Colonic mucosa (tissue), 4 donors: ENCODE data around the gene SYT3. TPM values are rescaled to one million over a fixed set of nuclear protein-coding genes. Genes with fewer than 3 reads are reported as not detected.

ENCODE experiments used
- DNase-seq: peaks from one replicate; pipeline ENCODE4 v3.0.0-alpha.2; 2020
- H3K27ac ChIP-seq: fragments of 200-600 bp; one replicate; pipeline ENCODE4 v1.8.0; 2021
- H3K27me3 ChIP-seq: fragments of 200-600 bp; one replicate; pipeline ENCODE4 v1.8.0; 2021
- H3K36me3 ChIP-seq: fragments of 200-600 bp; one replicate; pipeline ENCODE4 v1.8.0; 2021
- H3K4me1 ChIP-seq: fragments of 200-600 bp; one replicate; pipeline ENCODE4 v1.8.0; 2021; ENCODE audit warnings: mild to moderate bottlenecking
- H3K4me3 ChIP-seq: fragments of 200-600 bp; one replicate; pipeline ENCODE4 v1.8.0; 2021
- H3K9ac ChIP-seq, 2 donors: one replicate each; pipeline ENCODE4 v1.7.0; 2013; ENCODE audit warnings: control low read depth in 2 of 2, low read depth in 2 of 2, low read length in 2 of 2
- H3K9me3 ChIP-seq: fragments of 200-600 bp; one replicate; pipeline ENCODE4 v1.8.0; 2021
- intact Hi-C: fragments of 100-400 bp; cut with DNase I; formaldehyde crosslinking; loops from one replicate; pipeline ENCODE4 v1.14.1; 2022
- total RNA-seq, 2 donors: library from RNA; stranded (reverse); fragmentation: NEBNext Ultra II Directional in 1 of 2; extraction: Animal tissue kit (Norgen Biotek cat#: 25700) in 1 of 2; gene quantifications; one replicate each; pipeline ENCODE4 v1.2.1, GENCODE V29; 2021
- TF ChIP-seq, protein P1 (sequence below): fragments of 200-600 bp; IDR thresholded peaks from one replicate; pipeline ENCODE4 v1.8.0; 2022; ENCODE audit warnings: antibody characterized with exemption, mild to moderate bottlenecking
- donor health status: healthy.
- donor health status: DM: no; HTN: no; CAD: no.
- donor health status: DM: no; HTN: no; CAD: no.

The SYT3 gene
- total RNA-seq, 2 donors from 2014 or later: 0.13 TPM; not detected in 1

DNA sequence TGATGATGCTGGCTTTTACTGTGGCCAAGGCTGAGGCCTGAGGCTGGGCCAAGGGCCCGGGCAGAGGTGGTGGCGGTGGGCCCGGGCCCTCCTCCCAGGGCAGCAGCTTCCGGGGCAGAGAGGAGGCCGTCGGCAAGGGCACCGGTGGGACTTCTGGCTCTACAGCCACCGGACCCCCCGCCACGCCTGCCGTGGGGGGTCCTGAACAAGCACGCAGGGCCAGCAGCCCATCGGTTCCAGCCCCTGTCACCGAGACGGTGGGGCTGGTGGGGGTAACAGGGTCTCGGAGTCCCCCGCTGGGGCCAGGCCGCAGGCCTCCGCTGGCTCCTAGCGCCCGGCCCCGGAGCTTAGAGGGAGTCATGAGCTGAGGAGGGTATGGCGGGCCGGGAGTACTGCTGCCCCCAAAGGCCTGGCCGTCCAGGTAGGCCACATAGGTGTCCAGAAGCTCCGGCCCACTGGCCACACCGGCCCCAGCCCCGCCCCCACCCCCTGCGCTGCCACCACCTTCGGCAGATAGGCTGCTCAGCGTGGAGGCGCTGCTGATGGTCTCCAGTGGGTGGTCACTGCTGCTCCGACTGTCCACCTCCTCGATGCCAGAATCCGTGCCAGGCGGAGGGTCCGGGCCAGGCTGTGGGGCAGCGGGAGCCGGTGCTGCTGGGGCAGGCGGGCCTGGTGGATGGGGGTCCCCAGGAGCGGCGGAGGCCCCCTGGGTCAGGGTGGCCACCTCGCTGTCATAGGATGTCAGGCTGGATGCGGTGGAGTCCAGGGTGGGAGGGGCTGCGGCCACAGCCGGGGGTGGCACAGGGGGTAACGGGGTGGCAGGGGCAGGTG, 26.9 kb upstream of the SYT3 start:
- DNase-seq: no peak
- Histone ChIP-seq H3K27ac (no peak overlapping the region), H3K9me3 (no peaks in the 10 kb centered on the region), H3K4me1 (no peaks in the 10 kb centered on the region), H3K9ac (no peak overlapping the region), H3K4me3 (no peak overlapping the region), H3K36me3 (no peaks in the 10 kb centered on the region), H3K27me3 (peaks cover 37% of the 10 kb centered on the region)
- TF ChIP-seq, protein P1, sequence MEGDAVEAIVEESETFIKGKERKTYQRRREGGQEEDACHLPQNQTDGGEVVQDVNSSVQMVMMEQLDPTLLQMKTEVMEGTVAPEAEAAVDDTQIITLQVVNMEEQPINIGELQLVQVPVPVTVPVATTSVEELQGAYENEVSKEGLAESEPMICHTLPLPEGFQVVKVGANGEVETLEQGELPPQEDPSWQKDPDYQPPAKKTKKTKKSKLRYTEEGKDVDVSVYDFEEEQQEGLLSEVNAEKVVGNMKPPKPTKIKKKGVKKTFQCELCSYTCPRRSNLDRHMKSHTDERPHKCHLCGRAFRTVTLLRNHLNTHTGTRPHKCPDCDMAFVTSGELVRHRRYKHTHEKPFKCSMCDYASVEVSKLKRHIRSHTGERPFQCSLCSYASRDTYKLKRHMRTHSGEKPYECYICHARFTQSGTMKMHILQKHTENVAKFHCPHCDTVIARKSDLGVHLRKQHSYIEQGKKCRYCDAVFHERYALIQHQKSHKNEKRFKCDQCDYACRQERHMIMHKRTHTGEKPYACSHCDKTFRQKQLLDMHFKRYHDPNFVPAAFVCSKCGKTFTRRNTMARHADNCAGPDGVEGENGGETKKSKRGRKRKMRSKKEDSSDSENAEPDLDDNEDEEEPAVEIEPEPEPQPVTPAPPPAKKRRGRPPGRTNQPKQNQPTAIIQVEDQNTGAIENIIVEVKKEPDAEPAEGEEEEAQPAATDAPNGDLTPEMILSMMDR: no peak
- intact Hi-C loops: no loop called here

DNA sequence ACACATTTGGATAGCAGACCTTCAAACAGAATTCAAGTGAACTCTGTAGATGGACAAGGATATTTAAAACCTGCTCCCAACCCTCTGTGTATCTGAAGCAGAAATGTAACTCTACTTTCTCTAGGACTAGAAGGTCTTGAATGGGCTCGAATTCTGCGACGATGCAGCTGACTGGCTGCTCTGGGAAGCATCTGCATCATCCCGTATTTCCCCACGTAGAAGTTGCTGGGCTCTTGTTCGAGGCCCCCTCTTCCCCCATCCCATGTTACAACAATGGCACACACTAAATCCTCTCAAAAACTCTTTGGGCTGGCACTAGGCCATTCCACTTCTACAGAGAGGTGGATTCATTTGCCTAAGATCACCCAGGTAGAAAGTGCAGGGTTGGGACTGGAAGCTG, 24.5 kb upstream of the SYT3 start:
- intact Hi-C loops: no loop called here
- H3K4me3 ChIP-seq: no peak overlapping the region
- H3K9ac ChIP-seq: no peak overlapping the region
- no peaks in the 10 kb centered on the region for H3K9me3 ChIP-seq
- peaks cover 29% of the 10 kb centered on the region for H3K27me3 ChIP-seq
- no peaks in the 10 kb centered on the region for H3K4me1 ChIP-seq
- no peak overlapping the region for H3K27ac ChIP-seq
- no peak for DNase-seq
- H3K36me3 ChIP-seq: no peaks in the 10 kb centered on the region
- TF ChIP-seq, protein P1: no peak

DNA sequence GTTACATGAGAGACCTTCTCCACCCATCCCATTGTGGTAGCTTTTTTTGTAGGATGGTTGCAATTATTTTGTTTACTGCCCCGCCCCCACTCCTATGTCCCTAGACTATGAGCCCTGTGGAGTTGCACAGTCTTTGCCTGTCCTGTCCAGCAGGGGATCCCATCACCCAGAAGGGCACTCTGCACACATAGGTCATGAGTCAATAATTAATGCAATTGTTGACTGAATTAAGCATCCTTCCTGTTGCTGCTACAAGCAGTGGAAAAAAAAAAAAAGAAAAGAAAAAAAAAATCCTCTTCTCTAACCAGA, 23.8 kb upstream of the SYT3 start:
- intact Hi-C loops: no loop called here
- H3K4me1 ChIP-seq: no peaks in the 10 kb centered on the region
- no peak for DNase-seq
- H3K27ac ChIP-seq: no peak overlapping the region
- TF ChIP-seq, protein P1: no peak
- H3K9me3 ChIP-seq: no peaks in the 10 kb centered on the region
- H3K27me3 ChIP-seq: peaks cover 33% of the 10 kb centered on the region
- no peaks in the 10 kb centered on the region for H3K36me3 ChIP-seq
- H3K9ac ChIP-seq: no peak overlapping the region
- no peak overlapping the region for H3K4me3 ChIP-seq

DNA sequence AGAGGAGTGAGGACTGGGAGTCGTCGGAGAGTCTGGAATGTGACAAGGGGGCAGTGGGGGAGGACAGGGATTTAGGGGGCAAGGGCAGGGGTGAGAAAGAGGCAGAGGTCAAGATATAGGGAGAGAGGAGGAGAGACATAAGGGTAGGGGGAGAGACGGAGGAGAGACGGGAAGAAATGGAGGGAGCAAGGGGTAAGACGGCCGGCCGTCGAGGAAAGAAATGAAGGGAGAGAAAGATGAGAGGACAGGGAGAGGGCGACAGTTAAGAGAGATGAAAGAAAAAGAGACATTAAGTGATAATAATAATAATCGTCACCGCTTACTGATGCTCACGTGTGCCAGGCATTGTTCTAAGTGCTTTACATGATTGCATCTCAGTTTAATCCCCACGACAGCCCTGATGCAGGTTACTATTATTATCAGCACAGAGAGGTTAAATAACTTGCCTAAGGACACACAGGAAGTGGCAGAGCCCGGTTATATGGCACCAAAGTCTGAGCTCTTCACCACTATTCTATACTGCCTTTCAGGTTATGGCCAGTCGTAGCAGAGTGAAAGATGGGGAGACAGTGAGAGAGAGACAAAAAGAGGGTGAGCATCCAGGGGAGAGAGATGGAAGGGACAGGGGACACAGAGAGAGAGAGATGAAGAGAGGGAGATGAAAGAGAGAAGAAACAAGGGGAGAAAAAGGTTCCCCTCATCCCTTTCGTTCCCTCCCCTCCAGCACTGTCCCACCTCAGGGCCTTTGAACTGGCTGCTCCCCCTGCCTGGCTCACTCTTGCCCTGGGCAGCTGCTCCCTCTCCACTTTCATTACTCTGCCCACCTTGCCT, 23.2 kb upstream of the SYT3 start:
- H3K4me3 ChIP-seq: no peak overlapping the region
- TF ChIP-seq, protein P1: no peak
- DNase-seq: no peak
- H3K9ac ChIP-seq: no peak overlapping the region
- no peaks in the 10 kb centered on the region for H3K4me1 ChIP-seq
- H3K36me3 ChIP-seq: no peaks in the 10 kb centered on the region
- H3K27me3 ChIP-seq: peaks cover 27% of the 10 kb centered on the region
- intact Hi-C loops: no loop called here
- H3K27ac ChIP-seq: no peak overlapping the region
- H3K9me3 ChIP-seq: no peaks in the 10 kb centered on the region

DNA sequence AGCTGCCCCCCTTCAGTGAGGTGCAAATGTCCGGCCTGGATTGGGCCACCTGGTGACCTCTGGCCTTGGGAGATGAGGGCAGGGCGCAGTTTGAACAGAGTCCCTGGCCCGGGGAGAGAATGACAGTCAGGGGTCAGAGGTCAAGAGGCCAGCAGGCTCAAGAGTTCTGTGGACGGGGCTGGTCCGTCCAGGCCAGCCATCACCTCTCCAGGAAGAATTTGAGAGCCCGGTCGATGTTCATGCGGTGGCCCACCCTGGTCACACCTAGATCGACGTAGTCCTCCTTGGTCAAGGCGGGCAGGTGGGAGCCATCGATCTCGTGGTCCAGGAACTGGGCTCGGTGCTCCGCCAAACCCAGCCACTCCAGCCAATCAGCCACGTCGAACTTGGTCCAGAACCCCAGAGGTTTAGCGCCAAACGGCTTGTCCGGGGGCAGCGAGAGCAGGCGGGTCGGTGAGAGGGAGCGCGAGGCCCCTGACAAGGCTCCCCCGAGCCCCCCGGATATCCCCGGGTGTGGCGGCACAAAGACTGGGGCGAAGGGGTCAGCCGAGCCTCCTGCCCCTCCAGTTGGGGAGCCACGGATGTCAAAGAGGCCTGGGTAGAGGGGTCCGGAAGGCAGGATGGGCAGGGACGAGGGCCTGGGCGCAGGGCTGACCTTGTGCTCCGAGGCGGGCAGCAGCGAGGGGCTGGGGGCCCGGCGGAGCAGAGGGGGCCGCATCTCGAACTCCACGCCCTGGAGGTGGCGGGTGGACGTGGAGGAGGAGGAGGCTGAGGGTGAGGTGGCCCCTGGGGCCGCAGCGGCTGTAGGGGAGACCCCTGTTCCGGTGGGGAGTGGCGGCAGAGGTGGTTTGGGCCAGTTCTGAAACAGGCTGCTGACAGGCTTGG, 22.3 kb upstream of the SYT3 start:
- no peaks in the 10 kb centered on the region for H3K9me3 ChIP-seq
- intact Hi-C loops: no loop called here
- H3K4me3 ChIP-seq: no peak overlapping the region
- H3K9ac ChIP-seq: no peak overlapping the region
- DNase-seq: no peak
- TF ChIP-seq, protein P1: no peak
- H3K36me3 ChIP-seq: no peaks in the 10 kb centered on the region
- H3K27me3 ChIP-seq: peaks cover 18% of the 10 kb centered on the region
- no peaks in the 10 kb centered on the region for H3K4me1 ChIP-seq
- no peak overlapping the region for H3K27ac ChIP-seq
